Calu3 (cell line): Measurements from ENCODE around the gene UBTF. TPM values are rescaled to one million over a fixed set of nuclear protein-coding genes. Genes with fewer than 3 reads are reported as not detected.

Experiments
- BruUV-seq: library from RNA; stranded (reverse); fragments of 400-500 nt; replicated peaks from 2 replicates; lab custom pipeline; 2021; lab: Mats Ljungman, UMichigan
- CTCF ChIA-PET: fragments of 300-600 bp; sonication (Branson Sonifier 250); formaldehyde crosslinking; loops from one replicate; lab custom pipeline; 2022; ENCODE audit warnings: antibody characterized with exemption; lab: Charles Lee
- DNase-seq: peaks from one replicate; pipeline ENCODE4 v3.0.0; 2022
- H3K27ac Mint-ChIP-seq: one replicate; pipeline ENCODE4 v1.8.0; 2022; ENCODE audit warnings: mixed read lengths; ENCODE audit not compliant: unreplicated experiment
- H3K27me3 Mint-ChIP-seq: one replicate; pipeline ENCODE4 v1.8.0; 2022; ENCODE audit warnings: mixed read lengths; ENCODE audit not compliant: unreplicated experiment
- H3K36me3 Mint-ChIP-seq: one replicate; pipeline ENCODE4 v1.8.0; 2022; ENCODE audit warnings: mild to moderate bottlenecking, moderate library complexity, mixed read lengths; ENCODE audit not compliant: insufficient read depth, unreplicated experiment
- H3K4me1 Mint-ChIP-seq: one replicate; pipeline ENCODE4 v1.8.0; 2022; ENCODE audit warnings: mild to moderate bottlenecking, low read depth, mixed read lengths; ENCODE audit not compliant: unreplicated experiment
- H3K4me3 Mint-ChIP-seq: one replicate; pipeline ENCODE4 v1.8.0; 2022; ENCODE audit warnings: mild to moderate bottlenecking, low read depth, moderate library complexity, mixed read lengths; ENCODE audit not compliant: unreplicated experiment
- H3K9me3 Mint-ChIP-seq: one replicate; pipeline ENCODE4 v1.8.0; 2022; ENCODE audit warnings: low read depth, mixed read lengths; ENCODE audit not compliant: unreplicated experiment
- intact Hi-C: fragments of 100-400 bp; cut with micrococcal nuclease; formaldehyde crosslinking; loops from one replicate; pipeline ENCODE4 v1.10.0; 2022; ENCODE audit not compliant: unreplicated experiment
- microRNA-seq: library from miRNA; unstranded; fragments of <30 nt; microRNA quantifications from one replicate; pipeline ENCODE4 v1.2.0, GENCODE V29; 2022
- total RNA-seq: library from RNA; stranded (reverse); gene quantifications from 2 replicates; pipeline ENCODE4 v1.2.3, GENCODE V29; 2022
- TF ChIP-seq, protein P1 (sequence below): fragments of 200-600 bp; IDR thresholded peaks from one replicate; pipeline ENCODE4 v1.8.0; 2022; ENCODE audit warnings: antibody characterized with exemption; ENCODE audit not compliant: unreplicated experiment

Gene UBTF
- total RNA-seq, 1 experiment from 2014 or later: 92.1 TPM

DNA sequence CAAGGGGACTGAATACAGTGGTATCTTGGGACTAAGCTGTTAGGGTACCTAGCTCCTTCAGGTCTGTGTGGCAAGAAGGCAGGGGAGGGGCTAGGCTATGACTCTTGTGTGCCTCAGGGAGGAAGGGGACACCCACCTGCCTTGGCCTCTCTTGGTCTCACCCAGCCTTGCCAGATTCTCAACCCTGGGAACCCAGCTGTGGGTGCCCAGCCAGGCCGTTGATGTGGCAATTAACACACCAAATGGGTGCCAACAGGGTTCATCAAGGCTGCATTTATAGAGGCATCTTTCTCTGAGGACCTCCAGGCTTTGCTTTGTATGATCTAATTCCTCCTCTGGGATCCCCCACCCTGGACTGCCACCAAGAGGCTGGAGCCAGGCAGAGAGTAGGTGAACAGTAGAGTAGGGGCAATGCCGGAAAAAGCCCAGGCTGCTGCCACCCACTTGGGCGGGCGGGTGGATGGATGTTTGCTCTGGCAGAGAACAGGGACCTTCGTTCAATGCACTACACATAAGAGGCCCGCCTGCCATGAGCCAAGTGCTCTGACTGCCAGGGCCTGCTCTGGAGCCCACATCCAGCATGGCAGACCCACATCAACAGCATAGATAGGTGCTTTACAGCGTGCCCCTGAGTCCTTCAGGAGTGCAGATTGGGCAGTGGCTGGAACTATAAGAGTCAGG, 52.2 kb downstream of the UBTF start:
- no TSS peak for BruUV-seq
- TF ChIP-seq, protein P1, sequence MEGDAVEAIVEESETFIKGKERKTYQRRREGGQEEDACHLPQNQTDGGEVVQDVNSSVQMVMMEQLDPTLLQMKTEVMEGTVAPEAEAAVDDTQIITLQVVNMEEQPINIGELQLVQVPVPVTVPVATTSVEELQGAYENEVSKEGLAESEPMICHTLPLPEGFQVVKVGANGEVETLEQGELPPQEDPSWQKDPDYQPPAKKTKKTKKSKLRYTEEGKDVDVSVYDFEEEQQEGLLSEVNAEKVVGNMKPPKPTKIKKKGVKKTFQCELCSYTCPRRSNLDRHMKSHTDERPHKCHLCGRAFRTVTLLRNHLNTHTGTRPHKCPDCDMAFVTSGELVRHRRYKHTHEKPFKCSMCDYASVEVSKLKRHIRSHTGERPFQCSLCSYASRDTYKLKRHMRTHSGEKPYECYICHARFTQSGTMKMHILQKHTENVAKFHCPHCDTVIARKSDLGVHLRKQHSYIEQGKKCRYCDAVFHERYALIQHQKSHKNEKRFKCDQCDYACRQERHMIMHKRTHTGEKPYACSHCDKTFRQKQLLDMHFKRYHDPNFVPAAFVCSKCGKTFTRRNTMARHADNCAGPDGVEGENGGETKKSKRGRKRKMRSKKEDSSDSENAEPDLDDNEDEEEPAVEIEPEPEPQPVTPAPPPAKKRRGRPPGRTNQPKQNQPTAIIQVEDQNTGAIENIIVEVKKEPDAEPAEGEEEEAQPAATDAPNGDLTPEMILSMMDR: no peak
- Mint-ChIP-seq H3K4me1 (peaks cover 12% of the 10 kb centered on the region), H3K9me3 (no peaks in the 10 kb centered on the region), H3K36me3 (peaks cover 40% of the 10 kb centered on the region), H3K27me3 (no peaks in the 10 kb centered on the region), H3K27ac (peak overlapping the region; percentile 33), H3K4me3 (no peak overlapping the region)
- DNase-seq: no peak
- intact Hi-C loops: no loop called here
- CTCF ChIA-PET: interaction anchor here (0.5 to 2.1 kb wide), 8 partner anchors 8 to 400 kb away, joined by 3 to 43 read pairs (median 6); partner anchors contain the start of gene HDAC5

DNA sequence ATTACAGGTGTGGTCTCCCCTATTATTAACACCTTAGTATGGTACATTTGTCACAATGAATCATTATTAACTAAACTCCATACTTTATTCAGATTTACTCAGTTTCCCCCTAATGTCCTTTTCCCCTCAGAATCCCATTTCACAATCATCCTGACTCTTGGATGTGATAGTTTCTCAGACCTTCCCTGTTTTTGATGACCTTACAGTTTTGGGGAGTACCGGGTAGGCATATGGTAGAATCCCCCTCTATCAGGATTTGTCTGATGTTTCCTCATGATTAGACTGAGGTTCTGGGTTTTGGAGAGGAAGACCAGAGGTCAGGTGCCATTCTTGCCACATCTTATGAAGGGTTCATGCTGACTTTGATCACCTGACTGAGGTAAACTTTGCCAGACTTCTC, 55.0 kb downstream of the UBTF start:
- intact Hi-C loops: no loop called here

DNA sequence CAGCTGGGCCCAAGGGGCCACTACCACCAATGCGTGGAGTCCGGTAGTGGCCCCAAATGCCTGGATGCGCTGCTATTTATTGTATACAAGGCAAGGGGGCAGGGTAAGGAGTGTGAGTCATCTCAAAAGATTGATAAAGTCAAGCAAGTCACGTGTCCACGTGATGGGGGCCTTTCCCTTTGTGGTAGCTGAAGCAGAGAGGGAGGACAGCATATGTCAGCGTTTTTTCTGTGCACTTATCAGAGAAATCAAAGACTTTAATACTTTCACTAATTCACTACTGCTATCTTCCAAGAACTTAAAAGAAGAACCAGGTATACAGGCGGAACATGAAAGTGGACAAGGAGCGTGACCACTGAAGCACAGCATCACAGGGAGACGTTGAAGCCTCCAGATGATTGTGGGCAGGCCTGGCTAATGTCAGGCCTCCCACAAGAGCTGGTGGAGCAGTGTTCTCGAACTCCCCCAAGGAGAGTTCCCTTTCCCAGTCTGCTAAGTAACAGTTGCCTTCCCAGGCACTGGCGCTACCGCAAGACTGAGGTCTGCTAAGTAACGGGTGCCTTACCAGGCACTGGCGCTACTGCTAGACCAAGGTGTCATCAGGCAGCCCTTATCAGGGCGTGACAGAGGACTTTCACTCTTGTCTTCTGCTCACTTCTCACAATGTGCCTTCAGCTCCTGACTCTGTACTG, 59.8 kb downstream of the UBTF start:
- no peak for DNase-seq
- CTCF ChIA-PET: interaction anchor here (1.1 to 1.7 kb wide), 2 partner anchors 9 kb away, joined by 4 read pairs; no protein-coding TSS in a partner anchor
- intact Hi-C loops: no loop called here
- Mint-ChIP-seq H3K4me3 (no peak overlapping the region), H3K9me3 (no peaks in the 10 kb centered on the region), H3K27me3 (no peaks in the 10 kb centered on the region), H3K27ac (no peak overlapping the region), H3K36me3 (peaks cover 19% of the 10 kb centered on the region), H3K4me1 (no peaks in the 10 kb centered on the region)
- no TSS peak for BruUV-seq
- TF ChIP-seq, protein P1: no peak

More for the DNA sequence above, 55.0 kb downstream of the UBTF start:
- Mint-ChIP-seq H3K4me1 (peaks cover 12% of the 10 kb centered on the region), H3K9me3 (no peaks in the 10 kb centered on the region), H3K27ac (peak overlapping the region; percentile 42), H3K36me3 (peaks cover 32% of the 10 kb centered on the region), H3K4me3 (no peak overlapping the region), H3K27me3 (no peaks in the 10 kb centered on the region)
- DNase-seq: no peak
- TF ChIP-seq, protein P1: no peak
- no TSS peak for BruUV-seq
- CTCF ChIA-PET: no interaction called here

DNA sequence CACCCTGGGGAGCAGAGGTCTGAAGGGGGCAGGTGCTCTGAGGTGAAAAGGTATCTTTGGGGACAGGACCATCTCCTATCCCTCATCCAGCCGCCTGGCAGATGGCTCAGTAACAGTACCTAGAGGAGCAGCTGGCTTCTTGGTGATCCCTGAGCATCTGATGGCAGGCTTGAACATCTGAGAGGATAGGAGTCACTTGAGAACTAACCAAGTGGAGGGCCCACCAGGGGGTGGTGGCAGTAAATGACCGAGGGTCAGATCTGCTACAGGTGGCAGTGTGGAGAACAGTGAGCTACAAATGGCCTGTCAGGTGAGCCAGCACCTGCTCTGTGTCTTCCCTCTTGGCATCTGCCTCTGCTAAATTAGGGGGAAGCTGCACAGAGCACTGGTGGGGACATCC, 64.0 kb downstream of the UBTF start:
- peaks cover 24% of the 10 kb centered on the region for H3K36me3 Mint-ChIP-seq
- TF ChIP-seq, protein P1: no peak
- no TSS peak for BruUV-seq
- CTCF ChIA-PET: interaction anchor here (1.0 kb wide), 1 partner anchor 13 kb away, joined by 3 read pairs; no protein-coding TSS in a partner anchor
- H3K4me1 Mint-ChIP-seq: no peaks in the 10 kb centered on the region
- DNase-seq: no peak
- intact Hi-C loops: no loop called here
- H3K27ac Mint-ChIP-seq: no peak overlapping the region
- no peaks in the 10 kb centered on the region for H3K27me3 Mint-ChIP-seq
- H3K4me3 Mint-ChIP-seq: no peak overlapping the region
- H3K9me3 Mint-ChIP-seq: no peaks in the 10 kb centered on the region

Small RNAs within 50 kb of the gene (microRNA-seq; reads per million reads assigned to microRNA genes)
- gene MIR6782: not detected

Other genes starting within 250 kb of the UBTF start
- gene NAGS, start 215.1 kb downstream of the UBTF start, total RNA-seq: 1.3 and 1.6 TPM in 2 replicates
- 41.8 and 43.8 TPM in 2 replicates for gene TMEM101, start 204.7 kb downstream of the UBTF start, total RNA-seq
- 79.5 and 90.6 TPM in 2 replicates for gene LSM12, start 153.0 kb downstream of the UBTF start, total RNA-seq
- 99.6 and 103 TPM in 2 replicates for gene G6PC3, start 148.9 kb downstream of the UBTF start, total RNA-seq
- 22.4 and 22.8 TPM in 2 replicates for gene HDAC5, start 96.0 kb downstream of the UBTF start, total RNA-seq
- 24.4 and 24.8 TPM in 2 replicates for gene HROB, start 77.7 kb downstream of the UBTF start, total RNA-seq
- gene ASB16, start 49.0 kb downstream of the UBTF start, total RNA-seq: 0.19 TPM in 1 of 2 replicates, not detected in the other
- 56.0 and 58.8 TPM in 2 replicates for gene TMUB2, start 32.7 kb downstream of the UBTF start, total RNA-seq
- gene ATXN7L3, start 19.8 kb downstream of the UBTF start, total RNA-seq: 93.1 and 112 TPM in 2 replicates
- gene SLC4A1, start 48.5 kb upstream of the UBTF start, total RNA-seq: not detected in 2 replicates
- gene RUNDC3A, start 88.9 kb upstream of the UBTF start, total RNA-seq: 0.86 and 1.2 TPM in 2 replicates
- 271 and 297 TPM in 2 replicates for gene SLC25A39, start 105.1 kb upstream of the UBTF start, total RNA-seq
- gene GRN, start 125.6 kb upstream of the UBTF start, total RNA-seq: 376 and 480 TPM in 2 replicates
- 0.95 and 2.0 TPM in 2 replicates for gene FAM171A2, start 144.2 kb upstream of the UBTF start, total RNA-seq
- 1.2 and 1.6 TPM in 2 replicates for gene ITGA2B, start 170.0 kb upstream of the UBTF start, total RNA-seq